ENCODE results near the gene SYCP1.

GRCh38 chr1:114901814-114902213 is 47.2 kb downstream of the SYCP1 start:
- no peak for TF ChIP-seq EZH2 (IDR thresholded peaks at IDR 0.05)
- TF ChIP-seq POLR2AphosphoS5 (IDR thresholded peaks at IDR 0.05; ENCODE audit: borderline replicate concordance, low read depth, low read length) = no peak

All from SK-N-MC (cell line).